HG02588 (cell line): ENCODE measurements around the gene TJAP1.
"Not testable (repeated sequence)": the region's sequence is repeated elsewhere in the genome, so short reads cannot be mapped to it uniquely, and the experiment has no call there.

Experiments
- ATAC-seq: cut with Tn5 transposase; IDR thresholded peaks from one replicate; pipeline ENCODE4 v1.9.1; 2021; ENCODE audit warnings: mild to moderate bottlenecking, moderate library complexity; ENCODE audit not compliant: unreplicated experiment

Gene TJAP1

GRCh38 chr6:43523284-43523683 is 45.9 kb downstream of the TJAP1 start:
- no peak for ATAC-seq

- no peak for ATAC-seq
Observed at GRCh38 chr6:43524483-43524961, 47.2 kb downstream of the TJAP1 start.

DNA sequence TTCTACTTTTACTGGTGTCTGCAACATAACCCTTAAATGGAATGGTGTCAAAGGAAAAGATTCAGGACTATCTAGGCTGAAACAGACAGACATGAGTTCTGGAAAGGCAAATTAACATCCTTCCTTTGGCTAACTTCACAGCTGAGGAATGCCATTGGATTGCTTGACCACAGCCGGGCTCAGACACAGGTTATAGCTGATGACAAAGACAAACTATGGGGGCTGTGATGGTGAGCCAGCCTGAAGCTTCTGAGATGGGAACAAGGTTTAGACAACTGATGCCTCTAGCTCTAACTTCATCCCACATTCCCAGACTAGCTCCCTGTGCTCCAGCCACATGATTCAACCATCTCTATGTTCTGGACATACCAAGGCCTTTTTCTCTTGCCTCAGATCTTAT is 54.8 kb downstream of the TJAP1 start:
- no peak for ATAC-seq

- ATAC-seq, result not testable (repeated sequence)
Observed at GRCh38 chr6:43538986-43539385, 61.6 kb downstream of the TJAP1 start.

- ATAC-seq, result not testable (repeated sequence)
Observed at GRCh38 chr6:43539409-43539808, 62.0 kb downstream of the TJAP1 start.

DNA sequence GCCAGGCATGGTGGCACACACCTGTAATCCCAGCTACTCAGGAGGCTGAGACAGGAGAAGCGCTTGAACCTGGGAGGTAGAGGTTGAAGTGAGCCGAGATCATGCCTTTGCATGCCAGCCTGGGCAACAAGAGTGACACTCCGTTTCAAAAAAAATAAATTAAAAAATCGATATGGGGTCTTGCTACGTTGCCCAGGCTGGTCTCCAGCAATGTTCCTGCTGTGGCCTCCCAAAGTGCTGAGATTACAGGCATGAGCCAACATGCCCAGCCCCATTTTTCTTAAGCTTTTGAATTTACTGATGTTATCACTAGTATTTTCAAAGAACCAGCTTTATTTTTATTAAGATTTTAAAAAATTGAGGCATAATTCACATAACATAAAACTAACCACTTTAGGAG is 63.1 kb downstream of the TJAP1 start:
- ATAC-seq, result no peak

GRCh38 chr6:43541774-43542471 is 64.6 kb downstream of the TJAP1 start:
- ATAC-seq, result no peak

DNA sequence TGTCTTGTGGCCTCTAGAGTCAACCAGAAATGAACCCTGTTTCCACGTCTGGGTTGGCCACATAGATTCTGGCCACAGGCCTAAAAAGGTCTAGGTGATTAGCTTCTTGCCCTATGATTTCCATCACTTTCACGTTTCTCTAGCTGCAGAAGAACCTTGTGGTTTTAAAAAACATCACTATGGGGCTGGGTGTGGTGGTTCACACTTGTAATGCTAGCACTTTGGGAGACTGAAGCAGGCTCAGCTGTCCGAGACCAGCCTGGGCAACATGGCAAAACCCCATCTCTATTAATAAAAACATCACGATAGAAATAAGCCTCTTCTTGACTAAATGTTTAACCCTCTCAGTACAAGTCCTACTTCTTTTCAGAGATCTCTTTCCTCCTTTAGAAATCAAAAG is 67.1 kb downstream of the TJAP1 start:
- no peak for ATAC-seq

GRCh38 chr6:43547222-43547621 is 69.9 kb downstream of the TJAP1 start:
- no peak for ATAC-seq
